ENCODE results near the gene DEPDC7. TPM values are rescaled to one million over a fixed set of nuclear protein-coding genes. Genes with fewer than 3 reads are reported as not detected.
A peak's percentile ranks its signal among the peaks of the same experiment; 100 is the strongest.

DEPDC7 gene
- 3.2 TPM for polyA plus RNA-seq (2012; ENCODE audit: insufficient read length, low read depth)

DNA sequence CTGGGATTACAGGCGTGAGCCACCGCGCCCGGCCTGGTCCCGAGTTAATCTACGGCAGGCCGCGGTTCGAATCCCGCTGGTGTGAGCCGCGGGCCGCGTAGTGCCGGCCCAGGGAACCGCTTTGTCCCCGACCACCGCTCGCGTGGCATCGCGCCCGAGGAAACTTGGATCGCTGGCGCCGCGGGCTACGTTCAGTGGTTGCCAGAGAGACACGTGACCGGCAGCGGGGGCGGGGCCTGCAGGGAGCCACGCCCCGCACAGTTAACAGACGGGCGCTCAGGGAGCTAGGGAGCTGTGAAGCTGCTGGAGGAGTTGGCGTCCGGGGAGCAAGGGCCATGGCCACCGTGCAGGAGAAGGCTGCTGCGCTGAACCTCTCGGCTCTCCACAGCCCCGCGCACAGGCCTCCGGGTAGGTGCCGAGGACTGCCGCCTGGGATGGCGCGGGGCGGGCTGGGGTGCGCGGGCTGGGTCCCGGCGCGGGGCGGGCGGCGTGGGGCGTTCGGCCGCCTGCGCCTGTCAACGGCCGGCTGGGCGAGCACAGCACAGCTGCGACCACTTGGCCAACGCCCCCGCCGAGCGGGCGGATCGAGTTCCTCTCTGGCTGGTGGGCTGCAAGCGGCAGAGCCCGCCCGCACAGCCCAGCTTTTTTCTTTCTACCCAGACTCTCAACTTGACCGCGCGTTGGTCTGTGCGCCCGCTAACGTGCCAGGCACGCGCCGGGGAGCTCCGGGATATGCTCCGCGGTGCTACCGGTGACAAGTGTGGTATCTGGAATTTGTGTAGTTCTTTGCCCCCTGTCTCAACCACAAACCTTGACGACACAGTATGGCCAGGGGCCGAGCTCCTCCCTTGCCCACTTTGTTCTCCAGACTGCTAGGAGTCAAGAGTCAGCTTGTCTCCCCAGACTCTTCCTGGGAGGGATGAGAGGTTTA, at the start of gene DEPDC7:
Gene DEPDC7, plus strand, starts transcription at position 258 of the 931 bp plus-strand sequence. Its CDS starts 78 bp downstream, at position 336.
- TF ChIP-seq SIN3A (IDR thresholded peaks at IDR 0.05; ENCODE audit: borderline replicate concordance, insufficient read depth, low read length) (no peak), FOXP2 (optimal IDR thresholded peaks at IDR 0.05; ENCODE audit: borderline replicate concordance, extremely low read depth, extremely low read length, insufficient read depth) (peak; percentile 68), POLR2AphosphoS5 (IDR thresholded peaks at IDR 0.05; ENCODE audit: low read depth, low read length) (peak; percentile 83)

DNA sequence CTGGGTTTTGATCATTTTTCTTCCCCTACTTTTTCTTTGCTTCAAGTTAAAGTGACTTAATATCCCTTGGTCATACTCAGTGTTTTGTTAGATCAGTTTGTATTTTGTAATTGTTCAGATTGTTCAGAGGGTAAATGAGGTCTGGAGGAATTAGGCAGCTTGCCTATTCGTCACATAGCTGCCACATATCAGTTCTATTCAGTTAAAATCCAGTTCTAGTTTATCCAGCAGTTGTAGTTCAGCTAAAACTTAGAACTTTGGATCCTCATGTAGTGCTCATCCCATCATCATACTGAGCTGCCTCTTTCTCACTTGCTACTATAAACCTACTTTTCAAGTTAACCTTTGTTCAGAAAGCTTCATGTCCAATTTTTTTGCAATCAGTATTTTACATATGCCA, 47.1 kb upstream of the DEPDC7 start:
- no peak for TF ChIP-seq FOXP2 (optimal IDR thresholded peaks at IDR 0.05; ENCODE audit: borderline replicate concordance, extremely low read depth, extremely low read length, insufficient read depth)
- TF ChIP-seq, protein P1, sequence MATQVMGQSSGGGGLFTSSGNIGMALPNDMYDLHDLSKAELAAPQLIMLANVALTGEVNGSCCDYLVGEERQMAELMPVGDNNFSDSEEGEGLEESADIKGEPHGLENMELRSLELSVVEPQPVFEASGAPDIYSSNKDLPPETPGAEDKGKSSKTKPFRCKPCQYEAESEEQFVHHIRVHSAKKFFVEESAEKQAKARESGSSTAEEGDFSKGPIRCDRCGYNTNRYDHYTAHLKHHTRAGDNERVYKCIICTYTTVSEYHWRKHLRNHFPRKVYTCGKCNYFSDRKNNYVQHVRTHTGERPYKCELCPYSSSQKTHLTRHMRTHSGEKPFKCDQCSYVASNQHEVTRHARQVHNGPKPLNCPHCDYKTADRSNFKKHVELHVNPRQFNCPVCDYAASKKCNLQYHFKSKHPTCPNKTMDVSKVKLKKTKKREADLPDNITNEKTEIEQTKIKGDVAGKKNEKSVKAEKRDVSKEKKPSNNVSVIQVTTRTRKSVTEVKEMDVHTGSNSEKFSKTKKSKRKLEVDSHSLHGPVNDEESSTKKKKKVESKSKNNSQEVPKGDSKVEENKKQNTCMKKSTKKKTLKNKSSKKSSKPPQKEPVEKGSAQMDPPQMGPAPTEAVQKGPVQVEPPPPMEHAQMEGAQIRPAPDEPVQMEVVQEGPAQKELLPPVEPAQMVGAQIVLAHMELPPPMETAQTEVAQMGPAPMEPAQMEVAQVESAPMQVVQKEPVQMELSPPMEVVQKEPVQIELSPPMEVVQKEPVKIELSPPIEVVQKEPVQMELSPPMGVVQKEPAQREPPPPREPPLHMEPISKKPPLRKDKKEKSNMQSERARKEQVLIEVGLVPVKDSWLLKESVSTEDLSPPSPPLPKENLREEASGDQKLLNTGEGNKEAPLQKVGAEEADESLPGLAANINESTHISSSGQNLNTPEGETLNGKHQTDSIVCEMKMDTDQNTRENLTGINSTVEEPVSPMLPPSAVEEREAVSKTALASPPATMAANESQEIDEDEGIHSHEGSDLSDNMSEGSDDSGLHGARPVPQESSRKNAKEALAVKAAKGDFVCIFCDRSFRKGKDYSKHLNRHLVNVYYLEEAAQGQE (IDR thresholded peaks at IDR 0.05; ENCODE audit: insufficient read depth in 1 of 2, low read depth in 2 of 2, low read length in 2 of 2) = no peak
- TF ChIP-seq SIN3A (IDR thresholded peaks at IDR 0.05; ENCODE audit: borderline replicate concordance, insufficient read depth, low read length) = no peak
- no peak for TF ChIP-seq POLR2AphosphoS5 (IDR thresholded peaks at IDR 0.05; ENCODE audit: low read depth, low read length)
- TF ChIP-seq TAF1 (IDR thresholded peaks at IDR 0.05; ENCODE audit: borderline replicate concordance, insufficient read depth, low read length) = no peak

DNA sequence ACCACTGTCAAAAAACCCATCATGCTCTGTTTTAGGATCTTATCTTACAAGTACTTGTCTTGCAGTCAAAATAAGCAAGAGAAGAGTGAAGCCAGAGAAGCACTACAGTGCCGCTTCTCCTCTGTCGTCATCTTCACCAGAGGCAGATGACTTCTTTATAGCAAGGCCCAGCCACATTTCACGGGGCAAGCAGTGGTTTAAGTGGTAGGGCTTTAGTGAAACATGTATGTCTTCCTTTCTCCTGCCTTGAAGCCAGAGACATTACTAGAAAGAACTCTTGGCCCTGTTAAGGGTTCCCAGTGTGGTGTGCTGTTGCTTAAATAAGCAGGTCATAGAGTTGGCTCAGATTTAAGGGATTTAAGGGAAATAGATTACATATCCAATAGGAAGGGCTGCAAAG, 42.9 kb upstream of the DEPDC7 start:
- TF ChIP-seq FOXP2 (optimal IDR thresholded peaks at IDR 0.05; ENCODE audit: borderline replicate concordance, extremely low read depth, extremely low read length, insufficient read depth) = no peak
- no peak for TF ChIP-seq SIN3A (IDR thresholded peaks at IDR 0.05; ENCODE audit: borderline replicate concordance, insufficient read depth, low read length)
- TF ChIP-seq TAF1 (IDR thresholded peaks at IDR 0.05; ENCODE audit: borderline replicate concordance, insufficient read depth, low read length) = no peak
- TF ChIP-seq, protein P1 (IDR thresholded peaks at IDR 0.05; ENCODE audit: insufficient read depth in 1 of 2, low read depth in 2 of 2, low read length in 2 of 2) = no peak
- TF ChIP-seq POLR2AphosphoS5 (IDR thresholded peaks at IDR 0.05; ENCODE audit: low read depth, low read length) = no peak

DNA sequence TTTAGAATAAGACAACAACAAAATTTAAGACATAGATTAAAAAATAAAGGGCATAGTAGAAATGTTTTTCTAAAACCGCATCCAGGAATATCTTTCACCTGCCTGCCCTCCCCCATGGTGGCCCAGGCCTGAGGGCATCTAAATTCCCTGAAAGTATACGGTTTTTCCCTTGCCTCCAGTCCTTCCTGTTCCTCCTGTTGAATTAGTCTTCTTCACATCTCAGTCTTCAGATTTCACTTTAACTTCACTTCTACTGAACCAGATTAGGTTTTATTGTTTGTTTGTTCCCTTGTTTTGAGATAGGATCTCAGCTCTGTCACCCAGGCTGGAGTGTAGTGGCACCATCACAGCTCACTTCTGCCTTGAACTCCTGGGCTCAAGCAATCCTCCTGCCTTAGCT, 33.1 kb upstream of the DEPDC7 start:
- TF ChIP-seq POLR2AphosphoS5 (IDR thresholded peaks at IDR 0.05; ENCODE audit: low read depth, low read length) (no peak), FOXP2 (optimal IDR thresholded peaks at IDR 0.05; ENCODE audit: borderline replicate concordance, extremely low read depth, extremely low read length, insufficient read depth) (no peak), SIN3A (IDR thresholded peaks at IDR 0.05; ENCODE audit: borderline replicate concordance, insufficient read depth, low read length) (no peak), TAF1 (IDR thresholded peaks at IDR 0.05; ENCODE audit: borderline replicate concordance, insufficient read depth, low read length) (no peak)
- TF ChIP-seq, protein P1 (IDR thresholded peaks at IDR 0.05; ENCODE audit: insufficient read depth in 1 of 2, low read depth in 2 of 2, low read length in 2 of 2) = no peak

DNA sequence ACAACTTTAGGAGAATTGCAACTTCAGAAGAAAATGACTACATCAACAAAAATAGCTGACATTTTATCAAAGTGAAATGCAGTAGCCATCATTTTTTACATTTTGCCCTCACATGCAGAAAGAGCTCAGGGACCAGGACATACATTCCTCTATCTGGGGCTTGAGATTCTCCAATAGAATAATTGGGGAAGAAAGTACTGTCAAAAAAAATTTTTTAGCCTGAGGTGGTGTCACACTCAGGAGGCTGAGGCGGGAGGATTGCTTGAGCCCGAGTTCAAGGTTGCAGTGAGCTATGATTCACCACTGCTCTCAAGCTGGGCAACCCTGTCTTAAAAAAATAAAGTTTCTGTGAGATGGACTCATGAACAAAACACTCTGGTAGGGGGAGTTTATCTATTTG, 32.2 kb upstream of the DEPDC7 start:
- TF ChIP-seq FOXP2 (optimal IDR thresholded peaks at IDR 0.05; ENCODE audit: borderline replicate concordance, extremely low read depth, extremely low read length, insufficient read depth) (no peak), SIN3A (IDR thresholded peaks at IDR 0.05; ENCODE audit: borderline replicate concordance, insufficient read depth, low read length) (no peak), POLR2AphosphoS5 (IDR thresholded peaks at IDR 0.05; ENCODE audit: low read depth, low read length) (no peak), TAF1 (IDR thresholded peaks at IDR 0.05; ENCODE audit: borderline replicate concordance, insufficient read depth, low read length) (no peak)
- TF ChIP-seq, protein P1 (IDR thresholded peaks at IDR 0.05; ENCODE audit: insufficient read depth in 1 of 2, low read depth in 2 of 2, low read length in 2 of 2) = no peak
